Sigmoid colon (tissue), 7 donors: ENCODE data around the gene TTC33. TPM values are rescaled to one million over a fixed set of nuclear protein-coding genes. Genes with fewer than 3 reads are reported as not detected.

Source experiments
- DNase-seq: peaks from one replicate; pipeline ENCODE4 v3.0.0-alpha.2; 2019
- H3K27ac ChIP-seq, 4 donors: fragments of 200-600 bp; sonication (generic); one replicate each; pipeline ENCODE4 v1.5.1; 2016 to 2019; ENCODE audit warnings: mild to moderate bottlenecking in 1 of 4
- H3K27me3 ChIP-seq, 3 donors: fragments of 200-600 bp; sonication (generic); one replicate each; pipeline ENCODE4 v1.5.1; 2019; ENCODE audit warnings: mild to moderate bottlenecking in 1 of 3
- H3K36me3 ChIP-seq, 4 donors: fragments of 200-600 bp; sonication (generic); one replicate each; pipeline ENCODE4 v1.5.1; 2016 to 2019
- H3K4me1 ChIP-seq, 4 donors: fragments of 200-600 bp; sonication (generic); one replicate each; pipeline ENCODE4 v1.5.1; 2017 to 2019
- H3K4me3 ChIP-seq, 4 donors: fragments of 200-600 bp; sonication (generic); one replicate each; pipeline ENCODE4 v1.5.1; 2017 to 2019; ENCODE audit warnings: mild to moderate bottlenecking in 2 of 4, moderate library complexity in 1 of 4
- H3K9me3 ChIP-seq, 4 donors: fragments of 200-600 bp in 3 of 4; sonication (generic) in 3 of 4; one replicate each; pipeline versions ENCODE4 v1.5.1 to v1.6.1; 2013 to 2019
- EP300 ChIP-seq, 4 donors: sonication (generic); formaldehyde crosslinking; IDR thresholded peaks; one replicate each; pipeline ENCODE4 v1.6.1; 2017; ENCODE audit warnings: antibody characterized with exemption in 4 of 4
- POLR2A ChIP-seq, 2 donors: fragments of 450-650 bp; IDR thresholded peaks; one replicate each; pipeline ENCODE4 v1.6.1; 2016; ENCODE audit warnings: antibody characterized with exemption in 2 of 2, mild to moderate bottlenecking in 2 of 2, moderate library complexity in 2 of 2
- POLR2AphosphoS5 ChIP-seq, 4 donors: sonication (generic); formaldehyde crosslinking; IDR thresholded peaks; one replicate each; pipeline ENCODE4 v1.6.1; 2017; ENCODE audit warnings: antibody characterized with exemption in 4 of 4
- WGBS, 2 donors: extraction: QIAGEN DNeasy Blood & Tissue Kit; methylation state at CpG; one replicate each; pipeline ENCODE4 v1.1.7; 2013; 5-methylcytosine and 5-hydroxymethylcytosine counted together
- intact Hi-C: fragments of 100-400 bp; cut with DNase I; formaldehyde crosslinking; loops from one replicate; pipeline ENCODE4 v1.15.1; 2023
- polyA plus RNA-seq, 3 donors: library from polyadenylated mRNA; stranded (reverse); fragments of 200-250 nt; gene quantifications; one replicate each; pipeline ENCODE4 v1.2.3, GENCODE V29; 2013
- total RNA-seq, 4 donors: library from RNA; depleted of rRNA; stranded (reverse); fragments of >200 nt; gene quantifications; one replicate each; pipeline ENCODE4 v1.1.0, GENCODE V29; 2016
- TF ChIP-seq, protein P1 (sequence below), 4 experiments: fragments of 450-650 bp in 3 of 4; fragments of 200-600 bp in 1 of 4; IDR thresholded peaks; one replicate each; pipeline ENCODE4 v1.5.1; 2016 to 2019; ENCODE audit warnings: antibody characterized with exemption in 4 of 4, mild to moderate bottlenecking in 3 of 4, moderate library complexity in 2 of 4
- donor health status: healthy with polysubstance abuse.
- donor health status: Bipolar disorder and iron deficiency.
- donor health status: healthy.

TTC33 gene
- total and polyA plus RNA-seq, 7 donors = 6.6 to 33.2 (median 18.0) TPM

DNA sequence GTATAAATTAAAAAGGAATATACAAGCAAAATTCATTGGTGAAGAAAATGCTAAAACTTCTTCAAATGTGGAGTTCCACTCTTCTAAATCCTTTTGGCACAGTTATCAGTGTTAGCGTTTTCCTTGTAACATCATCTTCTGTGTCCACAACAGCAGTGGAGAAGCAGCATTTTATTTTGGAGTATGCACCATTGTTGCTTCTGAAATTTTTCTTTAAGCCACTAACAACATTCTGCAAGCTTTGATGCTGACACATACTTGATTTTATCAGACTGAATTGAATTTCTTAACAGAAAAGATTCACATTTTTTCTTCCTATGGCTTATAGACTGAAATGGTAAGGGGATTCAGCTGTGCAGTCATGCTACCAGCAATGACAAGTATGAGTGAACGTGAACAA, 136.8 kb downstream of the TTC33 start:
- Histone ChIP-seq H3K4me1 (no peaks in the 10 kb centered on the region), H3K27ac (no peak overlapping the region)
- intact Hi-C loops = no loop called here

GRCh38 chr5:40616781-40617180, 139.0 kb downstream of the TTC33 start:
- no peak overlapping the region for H3K4me3 ChIP-seq
- H3K27ac ChIP-seq = no peak overlapping the region
- 64 to 92% methylated on average over 5 of the region's 5 CpGs for WGBS, 2 donors

More for the DNA sequence above, 136.8 kb downstream of the TTC33 start:
- WGBS, 2 donors = 62 to 77% methylated on average over 2 of the region's 2 CpGs
- DNase-seq = no peak
- TF ChIP-seq EP300 (IDR thresholded peaks at IDR 0.05) (no peak), POLR2A (IDR thresholded peaks at IDR 0.05) (no peak), POLR2AphosphoS5 (IDR thresholded peaks at IDR 0.05) (no peak)
- TF ChIP-seq, protein P1, sequence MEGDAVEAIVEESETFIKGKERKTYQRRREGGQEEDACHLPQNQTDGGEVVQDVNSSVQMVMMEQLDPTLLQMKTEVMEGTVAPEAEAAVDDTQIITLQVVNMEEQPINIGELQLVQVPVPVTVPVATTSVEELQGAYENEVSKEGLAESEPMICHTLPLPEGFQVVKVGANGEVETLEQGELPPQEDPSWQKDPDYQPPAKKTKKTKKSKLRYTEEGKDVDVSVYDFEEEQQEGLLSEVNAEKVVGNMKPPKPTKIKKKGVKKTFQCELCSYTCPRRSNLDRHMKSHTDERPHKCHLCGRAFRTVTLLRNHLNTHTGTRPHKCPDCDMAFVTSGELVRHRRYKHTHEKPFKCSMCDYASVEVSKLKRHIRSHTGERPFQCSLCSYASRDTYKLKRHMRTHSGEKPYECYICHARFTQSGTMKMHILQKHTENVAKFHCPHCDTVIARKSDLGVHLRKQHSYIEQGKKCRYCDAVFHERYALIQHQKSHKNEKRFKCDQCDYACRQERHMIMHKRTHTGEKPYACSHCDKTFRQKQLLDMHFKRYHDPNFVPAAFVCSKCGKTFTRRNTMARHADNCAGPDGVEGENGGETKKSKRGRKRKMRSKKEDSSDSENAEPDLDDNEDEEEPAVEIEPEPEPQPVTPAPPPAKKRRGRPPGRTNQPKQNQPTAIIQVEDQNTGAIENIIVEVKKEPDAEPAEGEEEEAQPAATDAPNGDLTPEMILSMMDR (IDR thresholded peaks at IDR 0.05) = no peak
- Histone ChIP-seq H3K27me3 (no peaks in the 10 kb centered on the region), H3K4me3 (no peak overlapping the region), H3K36me3 (no peaks in the 10 kb centered on the region), H3K9me3 (no peaks in the 10 kb centered on the region)

DNA sequence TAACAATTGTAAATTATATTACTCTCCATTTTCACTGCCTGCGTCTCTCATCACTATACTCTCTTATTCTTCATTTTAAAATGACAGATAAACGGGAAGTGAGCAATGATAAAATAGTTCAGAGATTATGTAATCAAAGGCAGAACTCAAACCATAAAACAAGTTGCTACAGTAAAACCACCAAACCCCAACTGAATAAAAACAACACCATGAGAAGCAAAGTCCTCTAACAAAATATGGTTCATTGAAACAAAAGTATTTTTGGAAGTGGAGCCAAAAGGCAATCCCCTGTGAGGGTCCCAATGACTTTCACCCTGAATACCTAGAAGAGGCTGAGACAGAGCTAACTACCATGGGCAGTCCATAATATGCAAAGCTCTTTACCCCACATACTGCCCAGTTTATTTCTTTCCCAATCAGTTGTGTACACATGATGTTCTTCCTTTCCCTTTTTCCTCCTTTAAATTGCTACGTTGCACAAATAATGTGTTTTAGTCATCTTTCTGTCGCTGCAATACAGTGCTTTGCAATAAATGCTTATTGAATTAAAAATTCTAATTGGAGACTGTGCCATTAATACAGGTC, 140.1 kb downstream of the TTC33 start:
- Histone ChIP-seq H3K4me1 (no peaks in the 10 kb centered on the region), H3K27me3 (no peaks in the 10 kb centered on the region), H3K9me3 (no peaks in the 10 kb centered on the region), H3K4me3 (no peak overlapping the region), H3K36me3 (no peaks in the 10 kb centered on the region), H3K27ac (peak overlapping the region in 1 of 4 donors; percentile 9)
- TF ChIP-seq, protein P1 (IDR thresholded peaks at IDR 0.05) = no peak
- TF ChIP-seq POLR2AphosphoS5 (IDR thresholded peaks at IDR 0.05) = no peak
- TF ChIP-seq POLR2A (IDR thresholded peaks at IDR 0.05) = no peak
- intact Hi-C loops = no loop called here
- 17 to 35% methylated on average over 4 of the region's 4 CpGs for WGBS, 2 donors
- DNase-seq = no peak

More at GRCh38 chr5:40616781-40617180, 139.0 kb downstream of the TTC33 start:
- H3K36me3 ChIP-seq = no peaks in the 10 kb centered on the region
- TF ChIP-seq EP300 (IDR thresholded peaks at IDR 0.05) = no peak
- TF ChIP-seq, protein P1 (IDR thresholded peaks at IDR 0.05) = no peak
- no peak for TF ChIP-seq POLR2A (IDR thresholded peaks at IDR 0.05)
- TF ChIP-seq POLR2AphosphoS5 (IDR thresholded peaks at IDR 0.05) = no peak
- no peak for DNase-seq
- intact Hi-C loops = no loop called here
- no peaks in the 10 kb centered on the region for H3K4me1 ChIP-seq
- no peaks in the 10 kb centered on the region for H3K9me3 ChIP-seq
- H3K27me3 ChIP-seq = no peaks in the 10 kb centered on the region

DNA sequence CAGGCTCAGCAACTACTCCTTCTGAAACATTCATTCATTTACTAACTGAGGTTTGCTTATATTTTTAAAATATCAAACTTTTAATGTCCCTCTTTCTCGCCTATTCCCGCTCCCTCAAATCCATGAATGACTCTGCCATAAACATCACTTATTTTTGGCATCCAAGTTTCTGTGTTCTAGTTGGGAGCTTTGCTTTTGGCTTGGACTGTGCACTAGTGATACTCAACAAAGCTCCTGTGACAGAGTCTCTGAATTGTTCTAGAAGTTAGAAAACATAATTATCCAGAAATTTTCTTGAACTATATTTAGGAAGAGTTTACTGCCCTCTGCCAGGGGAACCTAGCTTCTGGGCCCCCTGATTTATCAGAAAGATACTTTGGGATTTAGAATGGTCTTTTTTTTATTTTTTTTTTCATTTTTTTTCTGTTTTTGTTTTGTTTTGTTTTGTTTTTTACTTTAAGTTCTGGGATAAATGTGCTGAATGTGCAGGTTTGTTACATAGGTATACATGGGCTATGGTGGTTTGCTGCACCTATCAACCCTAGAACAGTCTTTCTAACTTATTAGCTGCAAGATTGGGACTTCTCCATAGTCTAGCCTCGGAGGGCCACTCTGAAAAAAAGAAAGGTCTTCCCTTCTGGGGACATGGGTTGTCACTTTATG, 140.7 kb downstream of the TTC33 start:
- H3K4me3 ChIP-seq = no peak overlapping the region
- TF ChIP-seq, protein P1 (IDR thresholded peaks at IDR 0.05) = no peak
- no peak for TF ChIP-seq POLR2A (IDR thresholded peaks at IDR 0.05)
- no peak for TF ChIP-seq EP300 (IDR thresholded peaks at IDR 0.05)
- no peak for TF ChIP-seq POLR2AphosphoS5 (IDR thresholded peaks at IDR 0.05)
- H3K4me1 ChIP-seq = no peaks in the 10 kb centered on the region
- WGBS, 2 donors = 39 to 41% methylated on average over 3 of the region's 3 CpGs
- H3K9me3 ChIP-seq = no peaks in the 10 kb centered on the region
- H3K27ac ChIP-seq = peak overlapping the region in 1 of 4 donors; percentile 9
- intact Hi-C loops = no loop called here
- no peaks in the 10 kb centered on the region for H3K36me3 ChIP-seq
- no peaks in the 10 kb centered on the region for H3K27me3 ChIP-seq
- DNase-seq = no peak
